HepG2 (cell line): ENCODE data around the gene SURF2. TPM values are rescaled to one million over a fixed set of nuclear protein-coding genes. Genes with fewer than 3 reads are reported as not detected.

Source experiments
- ATAC-seq: fragments of 200-7000 bp; cut with Tn5 transposase; 3 replicates; pipeline ENCODE4 v1.9.1; 2020; ENCODE audit warnings: mild to moderate bottlenecking, moderate library complexity
- BruUV-seq: library from RNA; stranded (reverse); fragments of 400-500 nt; replicated peaks from 2 replicates; lab custom pipeline; 2021; lab: Mats Ljungman, UMichigan
- CTCF ChIA-PET: fragments of 300-600 bp; formaldehyde crosslinking; extraction: SDS; loops from one replicate; lab custom pipeline; 2021; ENCODE audit warnings: low total read pairs, inconsistent platforms, low intra/inter-chr PET ratio; lab: Yijun Ruan, JAX
- POLR2A ChIA-PET: fragments of 350-600 bp; sonication (Branson Sonifier 250); formaldehyde crosslinking; loops from one replicate; lab custom pipeline; 2020; ENCODE audit warnings: antibody characterized with exemption, inconsistent platforms; lab: Yijun Ruan, JAX
- DNase-seq: peaks from one replicate; pipeline ENCODE4 v3.0.0-alpha.2; 2015; ENCODE audit warnings: low spot score
- FAIRE-seq: peaks from 3 replicates; lab custom pipeline; 2011; peaks lifted over from hg19 to GRCh38; lab: Jason Lieb, UNC
- H2AFZ ChIP-seq: one replicate; pipeline ENCODE4 v1.6.1; 2011; ENCODE audit warnings: low read length, inconsistent platforms
- H3K27ac ChIP-seq: fragments of 300-600 bp; 3 replicates; pipeline ENCODE4 v1.8.0; 2011; ENCODE audit warnings: mixed run types, mild to moderate bottlenecking, mixed read lengths, low read length, inconsistent platforms; ENCODE audit not compliant: insufficient read depth; ENCODE audit errors: extremely low read length
- H3K27me3 ChIP-seq, 2 experiments: fragments of 200-600 bp in 1 of 2; 2 replicates in 1 of 2; 3 replicates in 1 of 2; pipeline versions ENCODE4 v1.6.0 to v1.8.0; 2011; ENCODE audit warnings: low read length in 2 of 2, mild to moderate bottlenecking in 2 of 2, moderate library complexity in 2 of 2, inconsistent platforms in 1 of 2; ENCODE audit not compliant: insufficient read depth in 2 of 2, control insufficient read depth in 1 of 2
- H3K36me3 ChIP-seq, 2 experiments: fragments of 200-600 bp in 1 of 2; replicated peaks in 1 of 2; 2 replicates in 1 of 2; 3 replicates in 1 of 2; pipeline versions ENCODE4 v1.5.1 to v1.8.0; 2011; ENCODE audit warnings: low read length in 2 of 2, inconsistent platforms in 1 of 2; ENCODE audit not compliant: insufficient read depth in 2 of 2, control insufficient read depth in 1 of 2
- H3K4me1 ChIP-seq: 2 replicates; pipeline ENCODE4 v1.5.1; 2012; ENCODE audit warnings: low read length, inconsistent platforms; ENCODE audit not compliant: insufficient read depth
- H3K4me2 ChIP-seq: 2 replicates; pipeline ENCODE4 v1.6.0; 2011; ENCODE audit warnings: low read depth, low read length, inconsistent platforms
- H3K4me3 ChIP-seq, 3 experiments: fragments of 200-600 bp in 1 of 3; sonication (generic), shearing (Covaris generic) in 1 of 3; replicated peaks in 1 of 3; 2 replicates each; pipeline ENCODE4 v1.5.1; 2011 to 2016; ENCODE audit warnings: low read length in 3 of 3, inconsistent platforms in 2 of 3, low read depth in 2 of 3, mild to moderate bottlenecking in 2 of 3, control low read depth in 1 of 3, mixed read lengths in 1 of 3; ENCODE audit not compliant: insufficient read depth in 1 of 3
- H3K79me2 ChIP-seq: one replicate; pipeline ENCODE4 v1.6.1; 2011; ENCODE audit warnings: low read length, inconsistent platforms; ENCODE audit not compliant: insufficient read depth
- H3K9ac ChIP-seq: 2 replicates; pipeline ENCODE4 v1.6.0; 2011; ENCODE audit warnings: mild to moderate bottlenecking, low read depth, low read length, inconsistent platforms; ENCODE audit not compliant: insufficient read depth
- H3K9me3 ChIP-seq: 2 replicates; pipeline ENCODE4 v1.5.1; 2012; ENCODE audit warnings: mild to moderate bottlenecking, low read length
- H4K20me1 ChIP-seq: 2 replicates; pipeline ENCODE4 v1.6.0; 2011; ENCODE audit warnings: inconsistent platforms, mild to moderate bottlenecking, low read length, moderate library complexity; ENCODE audit not compliant: insufficient read depth
- AKAP8 ChIP-seq: sonication (generic); formaldehyde crosslinking; IDR thresholded peaks from 2 replicates; pipeline ENCODE4 v1.5.1; 2020; ENCODE audit warnings: mild to moderate bottlenecking, missing genetic modification reagents
- E2F2 ChIP-seq: sonication (generic); formaldehyde crosslinking; IDR thresholded peaks from 2 replicates; pipeline ENCODE4 v1.4.0; 2020; ENCODE audit warnings: missing genetic modification reagents, borderline replicate concordance
- E2F5 ChIP-seq: sonication (generic); formaldehyde crosslinking; conservative IDR thresholded peaks from 2 replicates; pipeline ENCODE4 v1.4.0; 2020; ENCODE audit warnings: missing genetic modification reagents
- IKZF4 ChIP-seq: sonication (generic); formaldehyde crosslinking; IDR thresholded peaks from 2 replicates; pipeline ENCODE4 v1.5.1; 2020; ENCODE audit warnings: borderline replicate concordance, mild to moderate bottlenecking, low read depth, missing genetic modification reagents; ENCODE audit errors: not compliant biosample characterization
- NCOA2 ChIP-seq: sonication (generic); formaldehyde crosslinking; IDR thresholded peaks from 2 replicates; pipeline ENCODE4 v1.8.0; 2022; ENCODE audit warnings: inconsistent platforms
- NFKB2 ChIP-seq: sonication (generic); formaldehyde crosslinking; IDR thresholded peaks from 2 replicates; pipeline ENCODE4 v1.4.0; 2020; ENCODE audit warnings: missing genetic modification reagents, borderline replicate concordance
- SMAD3 ChIP-seq: sonication (generic); formaldehyde crosslinking; IDR thresholded peaks from 2 replicates; pipeline ENCODE4 v1.4.0; 2020; ENCODE audit warnings: missing genetic modification reagents
- THAP11 ChIP-seq: IDR thresholded peaks from 2 replicates; pipeline ENCODE4 v1.6.1; 2016; ENCODE audit warnings: missing biosample characterization, missing genetic modification reagents
- THYN1 ChIP-seq: sonication (generic); formaldehyde crosslinking; IDR thresholded peaks from 2 replicates; pipeline ENCODE4 v1.8.1; 2023; ENCODE audit warnings: low read depth, mild to moderate bottlenecking, moderate library complexity, missing genetic modification reagents, borderline replicate concordance
- ZBTB25 ChIP-seq: IDR thresholded peaks from 2 replicates; pipeline ENCODE4 v1.6.1; 2018; ENCODE audit warnings: missing genetic modification reagents
- ZFP1 ChIP-seq: IDR thresholded peaks from 2 replicates; pipeline ENCODE4 v1.6.1; 2016
- ZNF224 ChIP-seq: sonication (generic); formaldehyde crosslinking; IDR thresholded peaks from 2 replicates; pipeline ENCODE4 v1.5.0; 2020; ENCODE audit warnings: mild to moderate bottlenecking, missing genetic modification reagents
- ZNF256 ChIP-seq: sonication (generic); formaldehyde crosslinking; conservative IDR thresholded peaks from 2 replicates; pipeline ENCODE4 v1.4.0; 2020; ENCODE audit warnings: missing genetic modification reagents
- ZNF496 ChIP-seq: sonication (generic); formaldehyde crosslinking; IDR thresholded peaks from 2 replicates; pipeline ENCODE4 v1.8.1; 2023; ENCODE audit warnings: mild to moderate bottlenecking, moderate library complexity, missing genetic modification reagents; ENCODE audit not compliant: insufficient replicate concordance
- ZNF547 ChIP-seq: sonication (generic); formaldehyde crosslinking; IDR thresholded peaks from 2 replicates; pipeline ENCODE4 v1.5.1; 2020; ENCODE audit warnings: mild to moderate bottlenecking, missing genetic modification reagents
- ZNF710 ChIP-seq: sonication (generic); formaldehyde crosslinking; IDR thresholded peaks from 2 replicates; pipeline ENCODE4 v1.5.0; 2020; ENCODE audit warnings: mild to moderate bottlenecking, missing genetic modification reagents, borderline replicate concordance
- ZNF780A ChIP-seq: sonication (generic); formaldehyde crosslinking; IDR thresholded peaks from 2 replicates; pipeline ENCODE4 v1.8.0; 2022; ENCODE audit warnings: mild to moderate bottlenecking, missing genetic modification reagents, moderate library complexity
- WGBS: methylation state at CpG from one replicate; pipeline ENCODE4 v1.1.6; 2017; ENCODE audit warnings: low lambda C conversion rate; 5-methylcytosine and 5-hydroxymethylcytosine counted together
- in situ Hi-C: cut with HindIII; loops from 2 replicates; pipeline ENCODE4 v1.10.0; 2017; ENCODE audit warnings: low pct_unique_long_range_greater_than_20kb; ENCODE audit not compliant: extremely low pct_ligation_motif_present
- intact Hi-C: fragments of 100-400 bp; cut with micrococcal nuclease; formaldehyde crosslinking; loops from one replicate; pipeline ENCODE4 v1.10.0; 2022; ENCODE audit not compliant: unreplicated experiment
- polyA plus RNA-seq, 8 experiments: library from polyadenylated mRNA; depleted of rRNA in 3 of 8; stranded (reverse) in 7 of 8; unstranded in 1 of 8; fragments of >200 nt; fragmentation: Illumina TruSeq in 4 of 8; extraction: Trizol in 4 of 8; gene quantifications; 2 replicates each; pipeline versions ENCODE4 v1.2.1 to v1.2.3, GENCODE V29; 2011 to 2016; ENCODE audit warnings: low read depth in 4 of 8, missing spikeins in 1 of 8, mixed read lengths in 1 of 8; ENCODE audit not compliant: insufficient read depth in 1 of 8
- total RNA-seq, 5 experiments: library from RNA; depleted of rRNA; stranded (reverse); fragments of >200 nt; fragmentation: Illumina TruSeq; extraction: Trizol; gene quantifications; 2 replicates each; pipeline ENCODE4 v1.2.3, GENCODE V29; 2016; ENCODE audit warnings: low read depth in 1 of 5

Gene SURF2
- total and polyA plus RNA-seq, 2 of the 13 experiments (the other 11 are each of a cell fraction or from before 2014, with no cell fraction given): 6.3 to 13.6 TPM

GRCh38 chr9:133333566-133333965, 22.8 kb upstream of the SURF2 start (continued):
- TF ChIP-seq IKZF4 (CRISPR knock-in tag): no peak
- TF ChIP-seq ZNF710 (CRISPR knock-in tag): no peak
- no peak for TF ChIP-seq ZNF256 (CRISPR knock-in tag)
- TF ChIP-seq ZNF780A (CRISPR knock-in tag): no peak
- TF ChIP-seq E2F5: no peak

GRCh38 chr9:133334161-133334560, 22.2 kb upstream of the SURF2 start:
- in situ Hi-C loops (loop anchor here (5.0 kb wide), 1 partner anchor 147 kb away; no protein-coding TSS in a partner anchor), intact Hi-C loops (no loop called here)
- peaks cover 18 to 41% of the 10 kb centered on the region in 2 experiments; a peak in 4 of 5 replicates for H3K36me3 ChIP-seq
- peak overlapping the region in 2 of 3 experiments; percentile 82 to 91; a peak in 3 of 6 replicates for H3K4me3 ChIP-seq
- H3K4me2 ChIP-seq: peak overlapping the region; percentile 85
- no peak overlapping the region; the same call in 1 of the 2 replicates for H3K9ac ChIP-seq
- FAIRE-seq: no peak
- WGBS: 89% methylated on average over 5 of the region's 6 CpGs
- POLR2A ChIA-PET: interaction anchor here (0.7 kb wide), 1 partner anchor 1060 kb away, joined by 3 read pairs; no protein-coding TSS in a partner anchor
- peaks cover 22% of the 10 kb centered on the region for H3K4me1 ChIP-seq
- H3K27me3 ChIP-seq: no peaks in the 10 kb centered on the region; a peak in 1 of 5 replicates
- ATAC-seq: no peak
- H3K9me3 ChIP-seq: no peaks in the 10 kb centered on the region
- H2AFZ ChIP-seq: no peak overlapping the region
- H4K20me1 ChIP-seq: 0 out of 2 replicates have a peak, but pooled peaks cover 7% of the 10 kb centered on the region
- no TSS peak for BruUV-seq
- peaks cover 26% of the 10 kb centered on the region for H3K79me2 ChIP-seq
- H3K27ac ChIP-seq: no peak overlapping the region
- CTCF ChIA-PET: no interaction called here
- DNase-seq: no peak
- TF ChIP-seq ZFP1 (CRISPR knock-in tag) (no peak), NFKB2 (no peak), ZNF224 (CRISPR knock-in tag) (no peak), THYN1 (no peak), AKAP8 (no peak), NCOA2 (CRISPR knock-in tag) (no peak), E2F2 (no peak), ZBTB25 (no peak), SMAD3 (no peak), THAP11 (no peak), ZNF547 (CRISPR knock-in tag) (no peak), ZNF496 (CRISPR knock-in tag) (no peak)
